IPS-18c (cell line): ENCODE measurements around the gene LRRC53.

Experiments used
- H3K4me3 ChIP-seq: 2 replicates; pipeline ENCODE4 v1.7.0; 2013; ENCODE audit warnings: low read depth, mild to moderate bottlenecking, low read length, moderate library complexity; ENCODE audit not compliant: insufficient read depth
- H3K9me3 ChIP-seq: one replicate; pipeline ENCODE4 v1.6.1; 2013; ENCODE audit warnings: mild to moderate bottlenecking, low read length, moderate library complexity; ENCODE audit not compliant: control insufficient read depth, insufficient read depth

Gene LRRC53

DNA sequence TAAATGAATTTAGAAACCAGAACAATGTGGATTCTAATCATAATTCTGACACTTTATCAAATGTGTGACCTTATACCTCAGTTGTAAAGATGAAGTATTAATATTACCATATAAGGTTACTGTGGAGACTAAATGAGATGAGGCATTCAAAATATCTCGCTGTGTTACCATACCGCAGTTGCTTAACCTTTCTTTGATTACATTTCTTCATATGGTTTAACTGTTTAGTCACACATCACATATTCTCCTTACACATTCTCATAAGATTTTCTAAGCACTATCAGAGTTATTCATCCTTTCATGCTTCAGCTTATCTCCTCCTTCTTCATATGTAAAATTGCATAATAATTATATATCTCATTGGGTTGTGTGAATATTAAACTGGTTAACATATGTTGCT is 88.9 kb downstream of the LRRC53 start:
- H3K9me3 ChIP-seq = no peaks in the 10 kb centered on the region
- H3K4me3 ChIP-seq = no peak overlapping the region

DNA sequence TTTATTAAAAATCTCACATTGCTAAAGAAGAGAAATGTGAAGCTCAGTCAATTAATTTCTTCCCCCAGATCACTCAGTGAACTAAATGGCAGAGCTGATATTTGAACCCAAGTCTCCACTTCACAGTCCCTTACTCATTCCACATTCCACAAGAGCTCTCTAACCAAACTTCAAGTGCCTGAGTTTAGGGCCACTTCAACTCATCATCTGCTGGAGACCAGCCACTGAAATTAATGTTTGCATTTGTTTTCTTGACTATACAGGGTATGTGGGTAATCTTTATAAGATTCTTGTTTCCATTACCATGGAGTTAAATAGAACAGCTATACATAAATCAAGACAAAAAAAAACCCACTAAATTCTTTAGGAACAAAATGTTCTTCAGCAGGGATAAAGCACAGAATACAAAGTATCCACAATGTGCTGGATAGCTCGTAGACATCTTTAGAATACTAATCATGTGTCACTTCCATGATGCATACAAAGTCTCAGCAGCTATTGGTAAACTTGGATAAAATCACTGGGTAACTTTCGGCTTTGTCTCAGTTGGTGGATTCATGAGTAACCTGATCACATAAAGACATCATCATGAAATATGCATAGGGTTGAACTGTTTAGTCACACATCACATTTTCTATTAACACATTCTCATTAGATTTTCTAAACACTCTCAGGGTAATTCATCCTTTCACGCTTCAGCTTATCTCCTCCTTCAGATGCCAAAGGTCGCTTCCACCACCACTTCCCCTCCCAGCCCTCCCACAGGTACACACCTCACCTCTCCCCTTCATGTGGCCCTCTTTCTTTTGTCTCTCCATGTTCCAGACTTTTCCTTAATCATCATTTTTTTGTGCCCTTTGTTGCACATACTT is 89.8 kb downstream of the LRRC53 start:
- no peaks in the 10 kb centered on the region for H3K9me3 ChIP-seq
- H3K4me3 ChIP-seq = no peak overlapping the region

DNA sequence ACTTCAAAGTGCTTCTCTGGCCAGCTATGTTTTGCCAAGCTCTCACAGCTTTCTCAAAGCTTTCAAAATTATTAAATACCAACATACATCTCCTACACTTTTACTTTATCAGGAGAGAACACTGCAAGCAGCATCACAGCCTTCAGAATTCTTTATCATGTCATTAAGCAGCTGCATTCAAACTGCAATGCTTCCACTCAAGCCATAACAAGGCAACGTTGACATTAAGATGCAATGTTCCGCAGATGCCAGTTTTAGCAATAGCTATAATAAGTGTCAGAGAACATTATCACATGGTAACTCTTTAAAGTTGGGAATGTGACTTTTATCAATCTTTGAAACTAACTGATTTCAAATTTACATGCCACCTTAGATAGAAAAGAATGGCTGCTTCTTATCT is 91.9 kb downstream of the LRRC53 start:
- Histone ChIP-seq H3K4me3 (no peak overlapping the region), H3K9me3 (no peaks in the 10 kb centered on the region)
